Measurements from ENCODE around the gene RELA. TPM values are rescaled to one million over a fixed set of nuclear protein-coding genes. Genes with fewer than 3 reads are reported as not detected.
A peak's percentile ranks its signal among the peaks of the same experiment; 100 is the strongest.
"Not testable (repeated sequence)": the region's sequence is repeated elsewhere in the genome, so short reads cannot be mapped to it uniquely, and the experiment has no call there.

Gene RELA
- total RNA-seq, 1 experiment from 2014 or later: 35.1 TPM

DNA sequence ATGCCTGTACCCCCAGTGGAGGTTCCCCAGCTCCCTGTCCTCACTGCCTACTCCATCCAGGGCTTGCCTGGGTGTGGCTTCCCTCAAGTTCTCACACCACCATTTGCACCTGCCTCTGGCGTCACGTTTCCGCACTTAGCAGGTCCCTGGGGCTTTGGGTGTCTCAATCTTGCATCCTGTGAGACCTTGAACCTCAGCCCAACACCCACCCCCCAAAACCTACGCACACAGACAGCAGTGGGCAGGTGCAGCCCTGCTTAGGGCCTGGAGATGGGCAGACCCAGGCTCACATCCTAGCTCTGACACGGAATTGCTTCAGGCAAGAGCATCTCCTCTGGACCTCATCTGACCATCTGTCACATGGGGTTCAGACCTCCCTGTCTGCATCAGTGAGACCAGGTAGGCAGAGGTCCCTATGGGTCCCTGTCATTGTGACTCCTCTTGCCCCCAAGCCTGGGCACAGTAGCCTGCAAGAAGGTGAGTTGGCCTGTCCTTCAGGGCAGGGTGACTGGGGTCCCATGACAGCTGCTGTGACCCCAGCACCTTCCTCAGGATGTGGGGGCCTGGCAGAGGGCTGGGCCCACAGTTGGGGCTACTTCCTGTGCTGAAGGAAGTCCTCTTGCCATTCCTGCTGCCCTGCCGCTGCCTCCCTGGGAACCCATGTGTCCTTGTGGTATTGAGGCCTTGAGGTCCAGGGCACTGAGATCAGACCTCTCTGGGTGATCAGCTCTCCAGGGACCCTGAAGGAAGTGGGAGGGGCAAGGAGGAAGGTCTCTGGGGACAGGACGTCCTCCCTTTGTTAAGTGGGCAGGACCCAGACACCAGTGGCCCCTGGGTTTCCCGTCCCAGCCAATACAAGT lies 22.9 kb downstream of the RELA start:
- TF ChIP-seq, protein P1, sequence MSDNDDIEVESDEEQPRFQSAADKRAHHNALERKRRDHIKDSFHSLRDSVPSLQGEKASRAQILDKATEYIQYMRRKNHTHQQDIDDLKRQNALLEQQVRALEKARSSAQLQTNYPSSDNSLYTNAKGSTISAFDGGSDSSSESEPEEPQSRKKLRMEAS (CRISPR knock-in tag; IDR thresholded peaks at IDR 0.05): no peak
- TF ChIP-seq, protein P2, sequence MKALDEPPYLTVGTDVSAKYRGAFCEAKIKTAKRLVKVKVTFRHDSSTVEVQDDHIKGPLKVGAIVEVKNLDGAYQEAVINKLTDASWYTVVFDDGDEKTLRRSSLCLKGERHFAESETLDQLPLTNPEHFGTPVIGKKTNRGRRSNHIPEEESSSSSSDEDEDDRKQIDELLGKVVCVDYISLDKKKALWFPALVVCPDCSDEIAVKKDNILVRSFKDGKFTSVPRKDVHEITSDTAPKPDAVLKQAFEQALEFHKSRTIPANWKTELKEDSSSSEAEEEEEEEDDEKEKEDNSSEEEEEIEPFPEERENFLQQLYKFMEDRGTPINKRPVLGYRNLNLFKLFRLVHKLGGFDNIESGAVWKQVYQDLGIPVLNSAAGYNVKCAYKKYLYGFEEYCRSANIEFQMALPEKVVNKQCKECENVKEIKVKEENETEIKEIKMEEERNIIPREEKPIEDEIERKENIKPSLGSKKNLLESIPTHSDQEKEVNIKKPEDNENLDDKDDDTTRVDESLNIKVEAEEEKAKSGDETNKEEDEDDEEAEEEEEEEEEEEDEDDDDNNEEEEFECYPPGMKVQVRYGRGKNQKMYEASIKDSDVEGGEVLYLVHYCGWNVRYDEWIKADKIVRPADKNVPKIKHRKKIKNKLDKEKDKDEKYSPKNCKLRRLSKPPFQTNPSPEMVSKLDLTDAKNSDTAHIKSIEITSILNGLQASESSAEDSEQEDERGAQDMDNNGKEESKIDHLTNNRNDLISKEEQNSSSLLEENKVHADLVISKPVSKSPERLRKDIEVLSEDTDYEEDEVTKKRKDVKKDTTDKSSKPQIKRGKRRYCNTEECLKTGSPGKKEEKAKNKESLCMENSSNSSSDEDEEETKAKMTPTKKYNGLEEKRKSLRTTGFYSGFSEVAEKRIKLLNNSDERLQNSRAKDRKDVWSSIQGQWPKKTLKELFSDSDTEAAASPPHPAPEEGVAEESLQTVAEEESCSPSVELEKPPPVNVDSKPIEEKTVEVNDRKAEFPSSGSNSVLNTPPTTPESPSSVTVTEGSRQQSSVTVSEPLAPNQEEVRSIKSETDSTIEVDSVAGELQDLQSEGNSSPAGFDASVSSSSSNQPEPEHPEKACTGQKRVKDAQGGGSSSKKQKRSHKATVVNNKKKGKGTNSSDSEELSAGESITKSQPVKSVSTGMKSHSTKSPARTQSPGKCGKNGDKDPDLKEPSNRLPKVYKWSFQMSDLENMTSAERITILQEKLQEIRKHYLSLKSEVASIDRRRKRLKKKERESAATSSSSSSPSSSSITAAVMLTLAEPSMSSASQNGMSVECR (CRISPR knock-in tag; IDR thresholded peaks at IDR 0.05; ENCODE audit: borderline replicate concordance): no peak
- TF ChIP-seq ZNF263 (CRISPR knock-in tag; IDR thresholded peaks at IDR 0.05; ENCODE audit: low read depth) (no peak), SOX15 (CRISPR knock-in tag; IDR thresholded peaks at IDR 0.05) (no peak), FOXK1 (CRISPR knock-in tag; IDR thresholded peaks at IDR 0.05) (no peak), OVOL2 (CRISPR knock-in tag; IDR thresholded peaks at IDR 0.05; ENCODE audit: borderline replicate concordance) (no peak), PRRX2 (CRISPR knock-in tag; IDR thresholded peaks at IDR 0.05) (no peak), TEAD4 (CRISPR knock-in tag; IDR thresholded peaks at IDR 0.05) (no peak), TEAD1 (CRISPR knock-in tag; IDR thresholded peaks at IDR 0.05) (no peak)
- TF ChIP-seq, protein P3, sequence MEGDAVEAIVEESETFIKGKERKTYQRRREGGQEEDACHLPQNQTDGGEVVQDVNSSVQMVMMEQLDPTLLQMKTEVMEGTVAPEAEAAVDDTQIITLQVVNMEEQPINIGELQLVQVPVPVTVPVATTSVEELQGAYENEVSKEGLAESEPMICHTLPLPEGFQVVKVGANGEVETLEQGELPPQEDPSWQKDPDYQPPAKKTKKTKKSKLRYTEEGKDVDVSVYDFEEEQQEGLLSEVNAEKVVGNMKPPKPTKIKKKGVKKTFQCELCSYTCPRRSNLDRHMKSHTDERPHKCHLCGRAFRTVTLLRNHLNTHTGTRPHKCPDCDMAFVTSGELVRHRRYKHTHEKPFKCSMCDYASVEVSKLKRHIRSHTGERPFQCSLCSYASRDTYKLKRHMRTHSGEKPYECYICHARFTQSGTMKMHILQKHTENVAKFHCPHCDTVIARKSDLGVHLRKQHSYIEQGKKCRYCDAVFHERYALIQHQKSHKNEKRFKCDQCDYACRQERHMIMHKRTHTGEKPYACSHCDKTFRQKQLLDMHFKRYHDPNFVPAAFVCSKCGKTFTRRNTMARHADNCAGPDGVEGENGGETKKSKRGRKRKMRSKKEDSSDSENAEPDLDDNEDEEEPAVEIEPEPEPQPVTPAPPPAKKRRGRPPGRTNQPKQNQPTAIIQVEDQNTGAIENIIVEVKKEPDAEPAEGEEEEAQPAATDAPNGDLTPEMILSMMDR (IDR thresholded peaks at IDR 0.05): no peak
- TF ChIP-seq, protein P4, sequence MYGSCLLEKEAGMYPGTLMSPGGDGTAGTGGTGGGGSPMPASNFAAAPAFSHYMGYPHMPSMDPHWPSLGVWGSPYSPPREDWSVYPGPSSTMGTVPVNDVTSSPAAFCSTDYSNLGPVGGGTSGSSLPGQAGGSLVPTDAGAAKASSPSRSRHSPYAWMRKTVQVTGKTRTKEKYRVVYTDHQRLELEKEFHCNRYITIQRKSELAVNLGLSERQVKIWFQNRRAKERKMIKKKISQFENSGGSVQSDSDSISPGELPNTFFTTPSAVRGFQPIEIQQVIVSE (CRISPR knock-in tag; IDR thresholded peaks at IDR 0.05; ENCODE audit: borderline replicate concordance): no peak
- TF ChIP-seq, protein P5, sequence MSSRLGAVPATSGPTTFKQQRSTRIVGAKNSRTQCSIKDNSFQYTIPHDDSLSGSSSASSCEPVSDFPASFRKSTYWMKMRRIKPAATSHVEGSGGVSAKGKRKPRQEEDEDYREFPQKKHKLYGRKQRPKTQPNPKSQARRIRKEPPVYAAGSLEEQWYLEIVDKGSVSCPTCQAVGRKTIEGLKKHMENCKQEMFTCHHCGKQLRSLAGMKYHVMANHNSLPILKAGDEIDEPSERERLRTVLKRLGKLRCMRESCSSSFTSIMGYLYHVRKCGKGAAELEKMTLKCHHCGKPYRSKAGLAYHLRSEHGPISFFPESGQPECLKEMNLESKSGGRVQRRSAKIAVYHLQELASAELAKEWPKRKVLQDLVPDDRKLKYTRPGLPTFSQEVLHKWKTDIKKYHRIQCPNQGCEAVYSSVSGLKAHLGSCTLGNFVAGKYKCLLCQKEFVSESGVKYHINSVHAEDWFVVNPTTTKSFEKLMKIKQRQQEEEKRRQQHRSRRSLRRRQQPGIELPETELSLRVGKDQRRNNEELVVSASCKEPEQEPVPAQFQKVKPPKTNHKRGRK (CRISPR knock-in tag; IDR thresholded peaks at IDR 0.05; ENCODE audit: borderline replicate concordance): no peak
- TF ChIP-seq, protein P6, sequence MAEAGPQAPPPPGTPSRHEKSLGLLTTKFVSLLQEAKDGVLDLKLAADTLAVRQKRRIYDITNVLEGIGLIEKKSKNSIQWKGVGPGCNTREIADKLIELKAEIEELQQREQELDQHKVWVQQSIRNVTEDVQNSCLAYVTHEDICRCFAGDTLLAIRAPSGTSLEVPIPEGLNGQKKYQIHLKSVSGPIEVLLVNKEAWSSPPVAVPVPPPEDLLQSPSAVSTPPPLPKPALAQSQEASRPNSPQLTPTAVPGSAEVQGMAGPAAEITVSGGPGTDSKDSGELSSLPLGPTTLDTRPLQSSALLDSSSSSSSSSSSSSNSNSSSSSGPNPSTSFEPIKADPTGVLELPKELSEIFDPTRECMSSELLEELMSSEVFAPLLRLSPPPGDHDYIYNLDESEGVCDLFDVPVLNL (CRISPR knock-in tag; IDR thresholded peaks at IDR 0.05; ENCODE audit: borderline replicate concordance, low read depth): no peak
- TF ChIP-seq, protein P7, sequence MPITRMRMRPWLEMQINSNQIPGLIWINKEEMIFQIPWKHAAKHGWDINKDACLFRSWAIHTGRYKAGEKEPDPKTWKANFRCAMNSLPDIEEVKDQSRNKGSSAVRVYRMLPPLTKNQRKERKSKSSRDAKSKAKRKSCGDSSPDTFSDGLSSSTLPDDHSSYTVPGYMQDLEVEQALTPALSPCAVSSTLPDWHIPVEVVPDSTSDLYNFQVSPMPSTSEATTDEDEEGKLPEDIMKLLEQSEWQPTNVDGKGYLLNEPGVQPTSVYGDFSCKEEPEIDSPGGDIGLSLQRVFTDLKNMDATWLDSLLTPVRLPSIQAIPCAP (CRISPR knock-in tag; IDR thresholded peaks at IDR 0.05): no peak
- TF ChIP-seq, protein P8, sequence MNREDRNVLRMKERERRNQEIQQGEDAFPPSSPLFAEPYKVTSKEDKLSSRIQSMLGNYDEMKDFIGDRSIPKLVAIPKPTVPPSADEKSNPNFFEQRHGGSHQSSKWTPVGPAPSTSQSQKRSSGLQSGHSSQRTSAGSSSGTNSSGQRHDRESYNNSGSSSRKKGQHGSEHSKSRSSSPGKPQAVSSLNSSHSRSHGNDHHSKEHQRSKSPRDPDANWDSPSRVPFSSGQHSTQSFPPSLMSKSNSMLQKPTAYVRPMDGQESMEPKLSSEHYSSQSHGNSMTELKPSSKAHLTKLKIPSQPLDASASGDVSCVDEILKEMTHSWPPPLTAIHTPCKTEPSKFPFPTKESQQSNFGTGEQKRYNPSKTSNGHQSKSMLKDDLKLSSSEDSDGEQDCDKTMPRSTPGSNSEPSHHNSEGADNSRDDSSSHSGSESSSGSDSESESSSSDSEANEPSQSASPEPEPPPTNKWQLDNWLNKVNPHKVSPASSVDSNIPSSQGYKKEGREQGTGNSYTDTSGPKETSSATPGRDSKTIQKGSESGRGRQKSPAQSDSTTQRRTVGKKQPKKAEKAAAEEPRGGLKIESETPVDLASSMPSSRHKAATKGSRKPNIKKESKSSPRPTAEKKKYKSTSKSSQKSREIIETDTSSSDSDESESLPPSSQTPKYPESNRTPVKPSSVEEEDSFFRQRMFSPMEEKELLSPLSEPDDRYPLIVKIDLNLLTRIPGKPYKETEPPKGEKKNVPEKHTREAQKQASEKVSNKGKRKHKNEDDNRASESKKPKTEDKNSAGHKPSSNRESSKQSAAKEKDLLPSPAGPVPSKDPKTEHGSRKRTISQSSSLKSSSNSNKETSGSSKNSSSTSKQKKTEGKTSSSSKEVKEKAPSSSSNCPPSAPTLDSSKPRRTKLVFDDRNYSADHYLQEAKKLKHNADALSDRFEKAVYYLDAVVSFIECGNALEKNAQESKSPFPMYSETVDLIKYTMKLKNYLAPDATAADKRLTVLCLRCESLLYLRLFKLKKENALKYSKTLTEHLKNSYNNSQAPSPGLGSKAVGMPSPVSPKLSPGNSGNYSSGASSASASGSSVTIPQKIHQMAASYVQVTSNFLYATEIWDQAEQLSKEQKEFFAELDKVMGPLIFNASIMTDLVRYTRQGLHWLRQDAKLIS (CRISPR knock-in tag; IDR thresholded peaks at IDR 0.05; ENCODE audit: borderline replicate concordance): no peak
- no peak for ATAC-seq

DNA sequence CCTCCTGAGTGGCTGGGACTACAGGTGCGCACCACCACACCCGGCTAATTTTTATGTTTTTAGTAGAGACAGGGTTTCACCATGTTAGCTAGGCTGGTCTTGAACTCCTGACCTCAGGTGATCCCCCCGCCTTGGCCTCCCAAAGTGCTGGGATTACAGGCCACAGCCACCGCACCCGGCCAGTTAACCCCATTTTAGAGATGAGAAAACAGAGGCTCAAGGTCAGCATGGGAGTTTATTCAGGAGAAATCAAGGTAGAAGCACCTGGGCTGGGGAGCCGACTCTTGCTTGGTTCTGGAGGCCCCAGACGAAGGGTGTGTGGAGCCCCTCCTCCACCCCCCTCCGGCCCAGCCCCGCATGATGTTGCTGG lies 23.5 kb downstream of the RELA start:
- ChIA-PET CTCF (interaction anchor here (0.7 to 2.6 kb wide), 12 partner anchors 7 to 249 kb away, joined by 3 to 36 read pairs (median 10); partner anchors contain the start of genes FAM89B, FIBP and MUS81), POLR2A (interaction anchor here (1.1 to 2.1 kb wide), 3 partner anchors 10 to 78 kb away, joined by 3 to 20 read pairs (median 4); no protein-coding TSS in a partner anchor)
- not testable (repeated sequence) for ATAC-seq; H3K27me3 Mint-ChIP-seq (ENCODE audit: low read depth); DNase-seq (ENCODE audit: low spot score); H3K9me3 Mint-ChIP-seq; H3K27ac Mint-ChIP-seq
- Mint-ChIP-seq H3K4me3 (peak overlapping the region; percentile 81), H3K4me1 (peaks cover 36% of the 10 kb centered on the region), H3K36me3 (peaks cover 14% of the 10 kb centered on the region)

More for the DNA sequence above, 22.9 kb downstream of the RELA start:
- no peak overlapping the region for H3K27ac Mint-ChIP-seq
- no peaks in the 10 kb centered on the region for H3K27me3 Mint-ChIP-seq (ENCODE audit: low read depth)
- no peak overlapping the region for H3K4me3 Mint-ChIP-seq
- ChIA-PET CTCF (interaction anchor here (0.9 to 2.6 kb wide), 2 partner anchors 99 to 105 kb away, joined by 3 to 16 read pairs; no protein-coding TSS in a partner anchor), POLR2A (no interaction called here)
- no peaks in the 10 kb centered on the region for H3K9me3 Mint-ChIP-seq
- peaks cover 39% of the 10 kb centered on the region for H3K4me1 Mint-ChIP-seq
- peaks cover 11% of the 10 kb centered on the region for H3K36me3 Mint-ChIP-seq
- DNase-seq (ENCODE audit: low spot score): no peak

Data from WTC11 (cell line).